Measurements from ENCODE around the gene PLCB1. TPM values are rescaled to one million over a fixed set of nuclear protein-coding genes. Genes with fewer than 3 reads are reported as not detected.
"Not testable (repeated sequence)": the region's sequence is repeated elsewhere in the genome, so short reads cannot be mapped to it uniquely, and the experiment has no call there.

PLCB1 gene
- total RNA-seq, 1 donor from 2014 or later = 6.3 TPM

DNA sequence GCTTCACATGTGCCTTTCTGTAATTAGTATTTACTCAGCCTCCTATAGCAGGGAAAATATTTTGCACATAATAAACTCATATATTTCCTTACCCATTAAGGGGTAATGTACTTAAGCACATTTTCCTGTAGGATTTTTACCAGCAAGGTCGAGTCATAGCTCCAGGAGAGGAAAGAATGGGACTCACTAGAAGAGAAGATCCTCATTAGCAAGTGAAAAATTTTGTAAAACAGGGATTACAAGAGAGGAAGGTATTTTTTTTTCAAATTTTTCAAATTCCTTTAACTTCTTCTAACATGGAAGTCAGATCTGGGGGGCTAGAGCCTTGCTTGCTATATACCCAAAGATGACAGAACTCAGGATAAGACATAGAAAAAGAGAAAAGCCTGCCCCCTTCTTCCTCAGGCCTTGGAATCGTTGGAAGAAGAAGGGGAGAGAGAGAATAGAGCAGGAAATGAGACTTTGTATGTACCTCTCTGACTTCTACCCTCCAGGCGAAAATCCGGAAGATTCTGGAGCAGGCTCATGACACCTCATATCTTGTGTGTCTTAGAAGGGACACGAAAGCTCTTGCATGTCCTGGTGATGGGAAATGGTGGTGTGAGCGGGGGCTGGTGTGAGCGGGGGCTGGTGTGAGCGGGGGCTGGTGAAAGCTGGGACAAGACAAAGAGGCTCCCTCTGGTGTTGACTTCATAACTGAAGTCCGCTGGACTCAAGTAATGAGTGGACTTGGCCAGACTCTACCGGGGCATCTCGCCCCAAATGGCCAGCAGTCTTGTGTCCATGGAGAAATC lies 679.9 kb downstream of the PLCB1 start:
- H3K36me3 ChIP-seq = no peaks in the 10 kb centered on the region
- intact Hi-C loops (cut with DNase I) = no loop called here
- no peaks in the 10 kb centered on the region for H3K27me3 ChIP-seq (ENCODE audit: low read depth)
- H3K4me1 ChIP-seq = peaks cover 4% of the 10 kb centered on the region
- H3K27ac ChIP-seq = no peak overlapping the region
- H3K9me3 ChIP-seq = no peaks in the 10 kb centered on the region
- no peak for DNase-seq
- no peak overlapping the region for H3K4me3 ChIP-seq
- TF ChIP-seq, protein P1, sequence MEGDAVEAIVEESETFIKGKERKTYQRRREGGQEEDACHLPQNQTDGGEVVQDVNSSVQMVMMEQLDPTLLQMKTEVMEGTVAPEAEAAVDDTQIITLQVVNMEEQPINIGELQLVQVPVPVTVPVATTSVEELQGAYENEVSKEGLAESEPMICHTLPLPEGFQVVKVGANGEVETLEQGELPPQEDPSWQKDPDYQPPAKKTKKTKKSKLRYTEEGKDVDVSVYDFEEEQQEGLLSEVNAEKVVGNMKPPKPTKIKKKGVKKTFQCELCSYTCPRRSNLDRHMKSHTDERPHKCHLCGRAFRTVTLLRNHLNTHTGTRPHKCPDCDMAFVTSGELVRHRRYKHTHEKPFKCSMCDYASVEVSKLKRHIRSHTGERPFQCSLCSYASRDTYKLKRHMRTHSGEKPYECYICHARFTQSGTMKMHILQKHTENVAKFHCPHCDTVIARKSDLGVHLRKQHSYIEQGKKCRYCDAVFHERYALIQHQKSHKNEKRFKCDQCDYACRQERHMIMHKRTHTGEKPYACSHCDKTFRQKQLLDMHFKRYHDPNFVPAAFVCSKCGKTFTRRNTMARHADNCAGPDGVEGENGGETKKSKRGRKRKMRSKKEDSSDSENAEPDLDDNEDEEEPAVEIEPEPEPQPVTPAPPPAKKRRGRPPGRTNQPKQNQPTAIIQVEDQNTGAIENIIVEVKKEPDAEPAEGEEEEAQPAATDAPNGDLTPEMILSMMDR (IDR thresholded peaks at IDR 0.05) = no peak
- no peak for ATAC-seq

DNA sequence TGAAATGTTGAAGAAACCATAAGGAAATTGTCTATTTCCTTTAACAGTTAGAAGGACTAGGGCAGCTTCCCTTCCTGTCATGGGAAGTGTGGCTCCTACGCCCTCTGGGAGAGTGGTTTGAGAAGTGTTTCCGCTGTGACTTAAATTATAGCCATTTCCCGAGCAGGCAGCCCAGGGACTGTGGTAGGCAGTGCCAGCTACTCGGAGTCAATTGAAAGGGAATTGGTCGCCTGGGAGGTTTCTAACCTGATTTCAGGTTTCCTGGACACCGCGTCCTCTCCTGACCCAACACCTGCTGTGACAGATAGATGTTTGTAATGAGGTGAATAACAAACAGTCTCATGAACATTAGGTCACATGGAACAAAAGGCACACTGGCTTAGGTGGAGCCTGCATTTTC lies 680.8 kb downstream of the PLCB1 start:
- Histone ChIP-seq H3K27ac (peak overlapping the region; percentile 18), H3K4me3 (no peak overlapping the region), H3K27me3 (ENCODE audit: low read depth) (no peaks in the 10 kb centered on the region), H3K9me3 (no peaks in the 10 kb centered on the region), H3K4me1 (peaks cover 4% of the 10 kb centered on the region), H3K36me3 (no peaks in the 10 kb centered on the region)
- intact Hi-C loops (cut with DNase I) = no loop called here
- TF ChIP-seq, protein P1 (IDR thresholded peaks at IDR 0.05) = no peak
- ATAC-seq = peak; percentile 55 to 60
- DNase-seq = peak; percentile 42

DNA sequence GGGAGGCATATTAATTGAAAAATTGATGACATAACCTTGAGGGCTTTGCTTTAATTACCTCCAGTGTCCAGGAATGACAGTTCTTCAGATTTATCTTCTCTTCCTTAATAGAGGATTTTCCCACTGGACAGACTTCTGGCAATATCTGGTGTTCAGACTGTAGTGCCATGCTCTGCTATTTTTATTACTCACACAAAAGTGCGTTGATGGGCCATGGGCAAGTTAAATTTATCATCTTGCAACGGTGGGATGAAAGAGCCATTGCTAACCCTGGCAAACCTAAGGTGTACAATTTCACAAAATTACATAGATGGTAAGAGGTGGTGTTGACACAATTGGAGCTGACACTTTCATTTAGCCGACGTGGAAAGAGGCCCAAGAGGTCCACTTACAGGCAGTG lies 683.1 kb downstream of the PLCB1 start:
- ATAC-seq = no peak
- Histone ChIP-seq H3K4me1 (peaks cover 4% of the 10 kb centered on the region), H3K4me3 (no peak overlapping the region), H3K9me3 (no peaks in the 10 kb centered on the region), H3K36me3 (no peaks in the 10 kb centered on the region), H3K27me3 (ENCODE audit: low read depth) (no peaks in the 10 kb centered on the region), H3K27ac (no peak overlapping the region)
- TF ChIP-seq, protein P1 (IDR thresholded peaks at IDR 0.05) = no peak
- DNase-seq = no peak
- intact Hi-C loops (cut with DNase I) = no loop called here

DNA sequence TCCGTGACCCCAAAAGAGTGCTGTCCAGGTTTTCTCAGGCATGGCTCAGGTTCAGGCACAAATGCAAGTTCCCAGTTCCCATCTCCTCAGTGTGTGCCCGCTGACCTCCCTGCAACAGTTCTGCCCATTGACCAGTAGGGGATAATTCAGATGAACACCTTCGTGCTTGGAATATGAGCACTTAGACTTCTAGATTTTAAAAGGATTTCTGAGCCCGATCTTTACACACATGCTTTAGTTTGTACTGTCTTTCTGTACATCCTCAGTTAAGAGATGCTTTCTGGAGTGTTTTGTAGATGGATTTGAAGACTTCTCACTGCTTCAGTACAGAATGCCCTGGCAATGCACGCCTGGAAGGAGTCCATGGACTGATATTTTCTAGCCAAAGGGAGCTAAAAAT lies 697.2 kb downstream of the PLCB1 start:
- H3K27ac ChIP-seq = no peak overlapping the region
- no peak for DNase-seq
- TF ChIP-seq, protein P1 (IDR thresholded peaks at IDR 0.05) = no peak
- H3K36me3 ChIP-seq = no peaks in the 10 kb centered on the region
- H3K27me3 ChIP-seq (ENCODE audit: low read depth) = no peaks in the 10 kb centered on the region
- no peak for ATAC-seq
- no peaks in the 10 kb centered on the region for H3K9me3 ChIP-seq
- no peaks in the 10 kb centered on the region for H3K4me1 ChIP-seq
- intact Hi-C loops (cut with DNase I) = no loop called here
- no peak overlapping the region for H3K4me3 ChIP-seq

DNA sequence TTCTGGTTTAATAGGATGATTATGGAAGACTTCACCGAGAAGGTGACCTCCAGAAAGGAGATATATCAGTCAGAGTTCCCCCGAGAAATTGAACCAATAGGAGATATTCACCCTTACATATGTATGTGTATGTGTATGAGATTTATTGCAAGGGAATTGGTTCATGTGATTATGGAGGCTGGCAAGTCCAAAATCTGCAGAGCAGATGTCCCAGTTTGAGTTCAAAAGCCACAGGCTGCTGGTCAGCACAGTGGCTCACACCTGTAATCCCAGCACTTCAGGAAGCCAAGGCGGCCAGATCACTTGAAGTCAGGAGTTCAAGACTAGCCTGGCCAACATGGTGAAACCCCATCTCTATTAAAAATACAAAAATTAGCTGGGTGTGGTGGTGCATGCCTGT lies 702.2 kb downstream of the PLCB1 start:
- H3K9me3 ChIP-seq; intact Hi-C loops (cut with DNase I); H3K27ac ChIP-seq; H3K4me3 ChIP-seq; DNase-seq; H3K4me1 ChIP-seq; ATAC-seq; H3K27me3 ChIP-seq (ENCODE audit: low read depth); H3K36me3 ChIP-seq: not testable (repeated sequence)

DNA sequence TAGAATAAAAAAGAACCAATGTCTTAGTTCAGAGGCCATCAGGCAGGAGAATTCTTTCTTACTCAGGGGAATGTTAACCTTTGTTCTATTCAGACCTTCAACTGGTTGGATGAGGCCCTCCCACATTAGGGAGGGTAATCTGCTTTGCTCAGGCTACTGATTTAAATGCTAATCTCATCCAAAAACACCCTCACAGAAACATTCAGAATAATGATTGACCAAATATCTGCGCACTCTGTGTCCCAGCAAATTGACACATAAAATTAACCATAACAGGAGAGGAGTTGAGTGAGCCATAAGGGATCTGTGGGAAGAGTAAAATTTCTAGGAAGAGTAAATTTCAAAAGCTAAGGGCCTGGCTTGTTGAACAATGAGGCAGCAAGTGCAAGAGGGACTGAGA lies 702.8 kb downstream of the PLCB1 start:
- intact Hi-C loops (cut with DNase I) = no loop called here
- Histone ChIP-seq H3K4me3 (no peak overlapping the region), H3K27me3 (ENCODE audit: low read depth) (no peaks in the 10 kb centered on the region), H3K36me3 (no peaks in the 10 kb centered on the region), H3K9me3 (no peaks in the 10 kb centered on the region), H3K27ac (no peak overlapping the region), H3K4me1 (no peaks in the 10 kb centered on the region)
- TF ChIP-seq, protein P1 (IDR thresholded peaks at IDR 0.05) = no peak
- DNase-seq (no peak), ATAC-seq (no peak)
